Bronchus fibroblast of lung (primary cell): ENCODE results near the gene RND3. TPM values are rescaled to one million over a fixed set of nuclear protein-coding genes. Genes with fewer than 3 reads are reported as not detected.

Source experiments
- total RNA-seq: library from RNA; depleted of rRNA; stranded (reverse); fragments of >200 nt; gene quantifications from 2 replicates; pipeline ENCODE4 v1.2.3, GENCODE V29; 2015

RND3 gene
- 35.4 and 42.9 TPM in 2 replicates for total RNA-seq

GRCh38 chr2:150487537-150488429 is at the start of gene RND3:
Gene RND3, minus strand, starts transcription at chr2:150487667. Its CDS starts 250 bp downstream, at chr2:150487417.

